ENCODE measurements around the gene SLC35F5. TPM values are rescaled to one million over a fixed set of nuclear protein-coding genes. Genes with fewer than 3 reads are reported as not detected.

The SLC35F5 gene
- total and polyA plus RNA-seq, 2 of the 4 experiments (the other 2 are of a cell fraction), result 30.5 to 93.4 TPM

DNA sequence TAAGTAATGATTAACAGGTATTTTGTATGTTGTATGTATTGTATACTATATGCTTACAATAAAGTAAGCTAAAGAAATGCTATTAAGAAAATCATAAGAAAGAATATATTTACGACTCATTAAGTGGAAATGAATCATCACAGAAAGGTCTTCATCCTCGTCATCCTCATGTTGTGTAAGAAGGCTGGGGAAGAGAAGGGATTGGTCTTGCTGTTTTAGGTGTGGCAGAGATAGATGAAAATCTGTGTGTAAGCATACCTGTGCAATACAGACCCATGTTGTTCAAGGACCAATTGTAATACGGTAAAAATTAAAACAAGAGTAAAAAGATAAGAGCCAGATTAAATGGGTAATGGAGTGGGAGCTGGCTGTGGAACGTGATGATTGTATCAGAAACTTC, 16.6 kb downstream of the SLC35F5 start:
- Histone ChIP-seq H2BK120ac (ENCODE audit: low read depth, low read length) (no peak overlapping the region), H3K4me2 (ENCODE audit: low read depth, low read length) (no peak overlapping the region), H3K4me1 (ENCODE audit: control insufficient read depth, insufficient read depth, low read length) (no peaks in the 10 kb centered on the region), H3K27me3 (ENCODE audit: control insufficient read depth, insufficient read depth, low read length) (no peaks in the 10 kb centered on the region), H3K9ac (ENCODE audit: low read depth, low read length) (no peak overlapping the region), H2BK15ac (ENCODE audit: low read depth, low read length) (no peak overlapping the region), H2AK5ac (ENCODE audit: low read depth, low read length) (no peak overlapping the region), H2AK9ac (replicated peaks; ENCODE audit: low read depth, low read length, poor library complexity) (no peak overlapping the region), H3K56ac (ENCODE audit: extremely low read depth, insufficient read depth, low read length) (no peak overlapping the region), H3K9me3 (ENCODE audit: control insufficient read depth, insufficient read depth, low read length) (no peaks in the 10 kb centered on the region), H3K27ac (ENCODE audit: insufficient read depth, low read length) (no peak overlapping the region), H2BK20ac (ENCODE audit: low read depth, low read length) (no peak overlapping the region), H4K5ac (ENCODE audit: low read depth, low read length) (no peak overlapping the region), H2BK5ac (ENCODE audit: low read depth, low read length, poor library complexity, severe bottlenecking) (no peak overlapping the region), H4K8ac (ENCODE audit: low read depth in 2 of 2, low read length in 2 of 2) (no peak overlapping the region), H3K18ac (ENCODE audit: low read depth, low read length) (no peak overlapping the region), H3K79me1 (ENCODE audit: low read depth in 1 of 2, low read length in 2 of 2) (peaks cover under 1 to 3% of the 10 kb centered on the region in 2 experiments; a peak in 3 of 4 replicates), H3K36me3 (ENCODE audit: control insufficient read depth, insufficient read depth, low read length) (peaks cover 29% of the 10 kb centered on the region), H4K20me1 (ENCODE audit: insufficient read depth, low read length) (no peaks in the 10 kb centered on the region), H3K4me3 (ENCODE audit: insufficient read depth, low read depth, low read length) (no peak overlapping the region), H4K91ac (ENCODE audit: insufficient read depth, low read depth, low read length) (no peak overlapping the region), H3K4ac (ENCODE audit: low read depth, low read length) (no peak overlapping the region), H2AFZ (replicated peaks; ENCODE audit: low read length, poor library complexity) (no peak overlapping the region), H3K14ac (replicated peaks; ENCODE audit: low read depth, low read length) (no peak overlapping the region), H3K23ac (ENCODE audit: low read depth, low read length) (no peak overlapping the region), H3K9me1 (ENCODE audit: insufficient read depth, low read length) (no peaks in the 10 kb centered on the region)
- 100% methylated on average over 1 of the region's 4 CpGs; no CpG with 5 or more reads in 1 of the 2 experiments for WGBS, 2 experiments (ENCODE audit: extremely low coverage in 2 of 2, insufficient read length in 1 of 2)
- ChIA-PET POLR2A (ENCODE audit: unreplicated experiment) (no interaction called here), CTCF (no interaction called here)
- ATAC-seq (ENCODE audit: low read depth) (no peak), DNase-seq (no peak)
- no TSS peak for BruUV-seq (replicated peaks)
- TF ChIP-seq CHD1 (IDR thresholded peaks at IDR 0.05; ENCODE audit: low read depth, low read length), result no peak
- TF ChIP-seq CEBPB (IDR thresholded peaks at IDR 0.05; ENCODE audit: low read depth, low read length), result peak; percentile 26; the same call in 1 of the 2 replicates
- dilution Hi-C loops (cut with HindIII; ENCODE audit: low sequenced_read_pairs, unreplicated experiment) (no loop called here), in situ Hi-C loops (cut with MboI; ENCODE audit: low sequenced_read_pairs) (no loop called here), intact Hi-C loops (cut with micrococcal nuclease) (loop anchor here (5.0 kb wide), 1 partner anchor 192 kb away; no protein-coding TSS in a partner anchor)
